ENCODE measurements around the gene MRPL12. TPM values are rescaled to one million over a fixed set of nuclear protein-coding genes. Genes with fewer than 3 reads are reported as not detected.

Gene MRPL12
- total RNA-seq, 4 donors from 2014 or later: 75.4 to 206 (median 114) TPM

- peaks cover 12 to 32% (median 28%) of the 10 kb centered on the region in 4 donors for H3K4me1 ChIP-seq
- DNase-seq: peak; percentile 48
- in situ Hi-C loops (cut with MboI; ENCODE audit: low pct_ligation_motif_present in 1 of 4, low pct_unique_long_range_greater_than_20kb in 1 of 4, low sequenced_read_pairs in 3 of 4) (no loop called here), intact Hi-C loops (cut with DNase I; ENCODE audit: low total_unique reads) (no loop called here)
- H3K36me3 ChIP-seq: no peaks in the 10 kb centered on the region
- WGBS, 2 donors (ENCODE audit: low coverage in 1 of 2): 20 to 29% methylated on average over 1 to 12 of the region's 12 CpGs
- TF ChIP-seq POLR2A (IDR thresholded peaks at IDR 0.05): peak; percentile 48
- TF ChIP-seq, protein P1, sequence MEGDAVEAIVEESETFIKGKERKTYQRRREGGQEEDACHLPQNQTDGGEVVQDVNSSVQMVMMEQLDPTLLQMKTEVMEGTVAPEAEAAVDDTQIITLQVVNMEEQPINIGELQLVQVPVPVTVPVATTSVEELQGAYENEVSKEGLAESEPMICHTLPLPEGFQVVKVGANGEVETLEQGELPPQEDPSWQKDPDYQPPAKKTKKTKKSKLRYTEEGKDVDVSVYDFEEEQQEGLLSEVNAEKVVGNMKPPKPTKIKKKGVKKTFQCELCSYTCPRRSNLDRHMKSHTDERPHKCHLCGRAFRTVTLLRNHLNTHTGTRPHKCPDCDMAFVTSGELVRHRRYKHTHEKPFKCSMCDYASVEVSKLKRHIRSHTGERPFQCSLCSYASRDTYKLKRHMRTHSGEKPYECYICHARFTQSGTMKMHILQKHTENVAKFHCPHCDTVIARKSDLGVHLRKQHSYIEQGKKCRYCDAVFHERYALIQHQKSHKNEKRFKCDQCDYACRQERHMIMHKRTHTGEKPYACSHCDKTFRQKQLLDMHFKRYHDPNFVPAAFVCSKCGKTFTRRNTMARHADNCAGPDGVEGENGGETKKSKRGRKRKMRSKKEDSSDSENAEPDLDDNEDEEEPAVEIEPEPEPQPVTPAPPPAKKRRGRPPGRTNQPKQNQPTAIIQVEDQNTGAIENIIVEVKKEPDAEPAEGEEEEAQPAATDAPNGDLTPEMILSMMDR (IDR thresholded peaks at IDR 0.05): no peak
- peak in 1 of 3 donors; percentile 50 for TF ChIP-seq POLR2AphosphoS5 (IDR thresholded peaks at IDR 0.05)
- H3K27ac ChIP-seq: peak overlapping the region; percentile 60 to 72 (median 68)
- H3K4me3 ChIP-seq: no peak overlapping the region
- no peaks in the 10 kb centered on the region for H3K9me3 ChIP-seq
- H3K27me3 ChIP-seq: peaks cover 11% of the 10 kb centered on the region
Measured at GRCh38 chr17:81723651-81724209, 20.6 kb downstream of the MRPL12 start.

GRCh38 chr17:81725439-81725838, 22.3 kb downstream of the MRPL12 start:
- TF ChIP-seq EP300 (IDR thresholded peaks at IDR 0.05; ENCODE audit: low read depth) (no peak), POLR2AphosphoS5 (IDR thresholded peaks at IDR 0.05) (no peak), POLR2A (IDR thresholded peaks at IDR 0.05) (no peak)
- TF ChIP-seq, protein P1 (IDR thresholded peaks at IDR 0.05): no peak
- Histone ChIP-seq H3K36me3 (no peaks in the 10 kb centered on the region), H3K27me3 (peaks cover 16% of the 10 kb centered on the region), H3K9me3 (no peaks in the 10 kb centered on the region), H3K4me1 (peaks cover 12 to 32% (median 28%) of the 10 kb centered on the region in 4 donors), H3K27ac (no peak overlapping the region), H3K4me3 (no peak overlapping the region)
- WGBS, 2 donors (ENCODE audit: low coverage in 1 of 2): 66 to 80% methylated on average over 7 to 9 of the region's 9 CpGs
- intact Hi-C loops (cut with DNase I; ENCODE audit: low total_unique reads): no loop called here
- DNase-seq: no peak
- in situ Hi-C loops (cut with MboI; ENCODE audit: low pct_ligation_motif_present in 1 of 4, low pct_unique_long_range_greater_than_20kb in 1 of 4, low sequenced_read_pairs in 3 of 4): no loop called here

DNA sequence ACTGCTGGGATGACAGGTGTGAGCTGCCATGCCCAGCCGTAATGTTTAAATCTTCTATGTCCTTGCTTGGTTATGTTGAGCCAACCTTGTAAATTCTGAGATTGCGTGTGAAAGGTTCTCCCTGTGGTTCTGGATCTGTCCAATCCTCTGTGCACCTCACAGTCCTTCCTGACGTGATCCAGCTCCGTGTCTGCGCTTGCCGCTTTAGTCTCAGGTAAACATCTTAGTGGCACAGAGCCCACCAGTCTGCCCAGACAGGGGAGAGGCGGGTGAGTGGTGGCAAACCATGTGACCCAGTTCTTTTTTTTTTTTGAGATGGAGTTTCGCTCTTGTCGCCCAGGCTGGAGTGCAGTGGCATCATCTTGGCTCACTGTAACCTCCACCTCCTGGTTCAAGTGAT, 22.8 kb downstream of the MRPL12 start:
- in situ Hi-C loops (cut with MboI; ENCODE audit: low pct_ligation_motif_present in 1 of 4, low pct_unique_long_range_greater_than_20kb in 1 of 4, low sequenced_read_pairs in 3 of 4) (no loop called here), intact Hi-C loops (cut with DNase I; ENCODE audit: low total_unique reads) (no loop called here)
- H3K36me3 ChIP-seq: no peaks in the 10 kb centered on the region
- no peaks in the 10 kb centered on the region for H3K9me3 ChIP-seq
- DNase-seq: no peak
- peaks cover 18% of the 10 kb centered on the region for H3K27me3 ChIP-seq
- TF ChIP-seq, protein P1 (IDR thresholded peaks at IDR 0.05): no peak
- TF ChIP-seq POLR2A (IDR thresholded peaks at IDR 0.05): no peak
- TF ChIP-seq EP300 (IDR thresholded peaks at IDR 0.05; ENCODE audit: low read depth): no peak
- no peak for TF ChIP-seq POLR2AphosphoS5 (IDR thresholded peaks at IDR 0.05)
- no peak overlapping the region for H3K27ac ChIP-seq
- H3K4me3 ChIP-seq: no peak overlapping the region
- 40% methylated on average over 1 to 9 of the region's 9 CpGs for WGBS, 2 donors (ENCODE audit: low coverage in 1 of 2)
- peaks cover 12 to 32% (median 28%) of the 10 kb centered on the region in 4 donors for H3K4me1 ChIP-seq

- Histone ChIP-seq H3K4me1 (peaks cover 7 to 21% (median 18%) of the 10 kb centered on the region in 4 donors), H3K27ac (peak overlapping the region; percentile 58 to 81 (median 65)), H3K36me3 (no peaks in the 10 kb centered on the region), H3K27me3 (peaks cover 23% of the 10 kb centered on the region), H3K9me3 (no peaks in the 10 kb centered on the region), H3K4me3 (no peak overlapping the region)
- intact Hi-C loops (cut with DNase I; ENCODE audit: low total_unique reads) (no loop called here), in situ Hi-C loops (cut with MboI; ENCODE audit: low pct_ligation_motif_present in 1 of 4, low pct_unique_long_range_greater_than_20kb in 1 of 4, low sequenced_read_pairs in 3 of 4) (no loop called here)
- TF ChIP-seq, protein P1 (IDR thresholded peaks at IDR 0.05): peak in 1 of 5 experiments; percentile 21
- TF ChIP-seq EP300 (IDR thresholded peaks at IDR 0.05; ENCODE audit: low read depth) (no peak), POLR2A (IDR thresholded peaks at IDR 0.05) (peak; percentile 29), POLR2AphosphoS5 (IDR thresholded peaks at IDR 0.05) (peak in 1 of 3 donors; percentile 68)
- 57% methylated on average over 23 of the region's 23 CpGs; no CpG with 5 or more reads in 1 of the 2 donors for WGBS, 2 donors (ENCODE audit: low coverage in 1 of 2)
- DNase-seq: peak; percentile 78
Measured at GRCh38 chr17:81727324-81728031, 24.3 kb downstream of the MRPL12 start.
